SH-SY5Y (cell line): ENCODE results near the gene LHX1.
A peak's percentile ranks its signal among the peaks of the same experiment; 100 is the strongest.

Experiments used
- GATA2 ChIP-seq: IDR thresholded peaks from 2 replicates; pipeline ENCODE4 v1.6.1; 2011; ENCODE audit warnings: mild to moderate bottlenecking, low read depth, low read length
- GATA3 ChIP-seq: IDR thresholded peaks from 2 replicates; pipeline ENCODE4 v1.6.1; 2011; ENCODE audit warnings: low read depth, mild to moderate bottlenecking, low read length, moderate library complexity

Gene LHX1

DNA sequence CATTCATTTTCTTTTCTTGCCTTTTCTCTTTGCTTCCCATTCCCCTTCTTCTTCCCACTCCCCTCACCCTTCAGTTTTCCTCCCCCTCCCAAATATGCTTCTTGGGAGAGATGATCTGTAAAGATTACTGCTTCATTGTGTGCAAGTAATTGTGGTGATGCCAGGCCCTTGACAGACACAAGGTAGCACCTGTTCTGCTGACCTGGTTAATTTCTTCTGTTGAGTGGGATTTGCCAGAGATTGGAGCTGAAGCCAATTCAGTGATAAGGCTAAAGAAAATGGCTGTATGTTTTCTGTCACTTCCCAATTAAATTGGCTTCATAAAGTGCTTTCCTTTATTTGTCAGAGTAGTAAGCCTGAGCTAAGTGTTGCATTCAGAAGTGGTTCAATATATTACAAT, 56.0 kb downstream of the LHX1 start:
- TF ChIP-seq GATA3 (peak; percentile 73; the same call in 1 of the 2 replicates), GATA2 (peak; percentile 88)
